HG02852 (cell line): ENCODE data around the gene PTX3.

Source experiments
- ATAC-seq: cut with Tn5 transposase; IDR thresholded peaks from one replicate; pipeline ENCODE4 v1.9.1; 2021; ENCODE audit warnings: mild to moderate bottlenecking, moderate library complexity; ENCODE audit not compliant: unreplicated experiment

Gene PTX3

GRCh38 chr3:157420606-157421130 is 16.0 kb upstream of the PTX3 start:
- ATAC-seq = no peak

GRCh38 chr3:157423337-157423736 is 13.3 kb upstream of the PTX3 start:
- no peak for ATAC-seq

GRCh38 chr3:157427901-157428300 is 8.7 kb upstream of the PTX3 start:
- no peak for ATAC-seq

GRCh38 chr3:157428853-157429252 is 7.8 kb upstream of the PTX3 start:
- no peak for ATAC-seq

- no peak for ATAC-seq
These were observed 6.9 kb upstream of the PTX3 start for GRCh38 chr3:157429708-157430107.

- ATAC-seq = no peak
These were observed 1.6 kb downstream of the PTX3 start for GRCh38 chr3:157438194-157438730.

- ATAC-seq = no peak
These were observed 4.5 kb downstream of the PTX3 start for GRCh38 chr3:157441102-157441624.

GRCh38 chr3:157442729-157443128 is 6.1 kb downstream of the PTX3 start:
- ATAC-seq = no peak

GRCh38 chr3:157443905-157444796 is 7.5 kb downstream of the PTX3 start:
- ATAC-seq = no peak

- ATAC-seq = no peak
These were observed 8.1 kb downstream of the PTX3 start for GRCh38 chr3:157444797-157445184.

- ATAC-seq = no peak
These were observed 9.2 kb downstream of the PTX3 start for GRCh38 chr3:157445857-157446256.

- no peak for ATAC-seq
These were observed 10.5 kb downstream of the PTX3 start for GRCh38 chr3:157447026-157447694.

GRCh38 chr3:157452097-157452496 is 15.4 kb downstream of the PTX3 start:
- ATAC-seq = no peak

GRCh38 chr3:157453824-157454223 is 17.2 kb downstream of the PTX3 start:
- ATAC-seq = no peak

GRCh38 chr3:157459706-157460105 is 23.1 kb downstream of the PTX3 start:
- ATAC-seq = no peak

- no peak for ATAC-seq
These were observed 23.6 kb downstream of the PTX3 start for GRCh38 chr3:157460253-157460652.

- no peak for ATAC-seq
These were observed 27.2 kb downstream of the PTX3 start for GRCh38 chr3:157463816-157464215.

- no peak for ATAC-seq
These were observed 27.7 kb downstream of the PTX3 start for GRCh38 chr3:157464321-157464720.

GRCh38 chr3:157465741-157466140 is 29.1 kb downstream of the PTX3 start:
- no peak for ATAC-seq

GRCh38 chr3:157467200-157467599 is 30.6 kb downstream of the PTX3 start:
- ATAC-seq = no peak

- ATAC-seq = no peak
These were observed 33.1 kb downstream of the PTX3 start for GRCh38 chr3:157469561-157470294.
